Psoas muscle (tissue), 8 donors: Measurements from ENCODE around the gene TCL1B. TPM values are rescaled to one million over a fixed set of nuclear protein-coding genes. Genes with fewer than 3 reads are reported as not detected.

Source experiments
- ATAC-seq, 4 donors: fragments of 200-7000 bp; cut with Tn5 transposase; one replicate each; pipeline ENCODE4 v1.9.1; 2020; ENCODE audit warnings: moderate library complexity in 3 of 4, mild to moderate bottlenecking in 2 of 4
- DNase-seq, 2 donors: peaks; one replicate each; pipeline ENCODE4 v3.0.0-alpha.2; 2020
- H3K27ac ChIP-seq: fragments of 200-600 bp; one replicate; pipeline ENCODE4 v1.8.0; 2022
- H3K27me3 ChIP-seq, 3 donors: fragments of 200-600 bp in 1 of 3; one replicate each; pipeline versions ENCODE4 v1.6.1 to v1.8.0; 2013 to 2022; ENCODE audit warnings: low read length in 2 of 3, mild to moderate bottlenecking in 2 of 3, moderate library complexity in 1 of 3; ENCODE audit not compliant: insufficient read depth in 3 of 3
- H3K36me3 ChIP-seq, 2 donors: fragments of 200-600 bp in 1 of 2; one replicate each; pipeline versions ENCODE4 v1.6.1 to v1.8.0; 2013 to 2022; ENCODE audit warnings: low read depth in 1 of 2, mild to moderate bottlenecking in 1 of 2, moderate library complexity in 1 of 2; ENCODE audit not compliant: insufficient read depth in 1 of 2
- H3K4me1 ChIP-seq: fragments of 200-600 bp; one replicate; pipeline ENCODE4 v1.8.0; 2022
- H3K4me3 ChIP-seq: fragments of 200-600 bp; one replicate; pipeline ENCODE4 v1.8.0; 2022; ENCODE audit warnings: mild to moderate bottlenecking
- H3K9me3 ChIP-seq: fragments of 200-600 bp; one replicate; pipeline ENCODE4 v1.8.0; 2022
- WGBS, 3 donors: extraction: QIAGEN DNeasy Blood & Tissue Kit; methylation state at CpG; one replicate each; pipeline versions ENCODE4 v1.1.6 to v1.1.7; 2013; 5-methylcytosine and 5-hydroxymethylcytosine counted together
- intact Hi-C, 2 donors: fragments of 100-400 bp; cut with DNase I; formaldehyde crosslinking; loops; one replicate each; pipeline versions ENCODE4 v1.11.0 to v1.14.2; 2022
- polyA plus RNA-seq, 3 donors: library from polyadenylated mRNA; stranded (reverse); fragments of 200-250 nt; gene quantifications; one replicate each; pipeline ENCODE4 v1.2.3, GENCODE V29; 2013
- total RNA-seq, 4 donors: library from RNA; stranded (reverse); fragmentation: NEBNext Ultra II Directional in 2 of 4; extraction: Animal tissue kit (Norgen Biotek cat#: 25700) in 2 of 4; gene quantifications; one replicate each; pipeline versions ENCODE4 v1.2.1 to v1.2.4, GENCODE V29; 2021 to 2023
- TF ChIP-seq, protein P1 (sequence below): fragments of 200-600 bp; IDR thresholded peaks from one replicate; pipeline ENCODE4 v1.8.0; 2022; ENCODE audit warnings: antibody characterized with exemption
- donor health status: healthy with polysubstance abuse.
- donor health status: DM: no; HTN: no; CAD: no; lungs with moderate emphysema.
- donor health status: Bipolar disorder and iron deficiency.
- donor health status: healthy.
- donor health status: DM: yes; HTN: yes; CAD: no.
- donor health status: DM: no; HTN: no; CAD: no.
- donor health status: DM: no; HTN: no; CAD: no.
- donor health status: DM: yes; HTN: yes; CAD: no.

TCL1B gene
- total and polyA plus RNA-seq, 7 donors, result not detected

- ATAC-seq (no peak), DNase-seq (no peak)
- TF ChIP-seq, protein P1, sequence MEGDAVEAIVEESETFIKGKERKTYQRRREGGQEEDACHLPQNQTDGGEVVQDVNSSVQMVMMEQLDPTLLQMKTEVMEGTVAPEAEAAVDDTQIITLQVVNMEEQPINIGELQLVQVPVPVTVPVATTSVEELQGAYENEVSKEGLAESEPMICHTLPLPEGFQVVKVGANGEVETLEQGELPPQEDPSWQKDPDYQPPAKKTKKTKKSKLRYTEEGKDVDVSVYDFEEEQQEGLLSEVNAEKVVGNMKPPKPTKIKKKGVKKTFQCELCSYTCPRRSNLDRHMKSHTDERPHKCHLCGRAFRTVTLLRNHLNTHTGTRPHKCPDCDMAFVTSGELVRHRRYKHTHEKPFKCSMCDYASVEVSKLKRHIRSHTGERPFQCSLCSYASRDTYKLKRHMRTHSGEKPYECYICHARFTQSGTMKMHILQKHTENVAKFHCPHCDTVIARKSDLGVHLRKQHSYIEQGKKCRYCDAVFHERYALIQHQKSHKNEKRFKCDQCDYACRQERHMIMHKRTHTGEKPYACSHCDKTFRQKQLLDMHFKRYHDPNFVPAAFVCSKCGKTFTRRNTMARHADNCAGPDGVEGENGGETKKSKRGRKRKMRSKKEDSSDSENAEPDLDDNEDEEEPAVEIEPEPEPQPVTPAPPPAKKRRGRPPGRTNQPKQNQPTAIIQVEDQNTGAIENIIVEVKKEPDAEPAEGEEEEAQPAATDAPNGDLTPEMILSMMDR, result no peak
- H3K4me3 ChIP-seq, result no peak overlapping the region
- WGBS, 3 donors, result 75 to 82% (median 79%) methylated on average over 5 of the region's 5 CpGs
- intact Hi-C loops, result no loop called here
- H3K36me3 ChIP-seq, result no peaks in the 10 kb centered on the region
- H3K9me3 ChIP-seq, result no peaks in the 10 kb centered on the region
- H3K27me3 ChIP-seq, result peaks cover 0 to 3% (median 0%) of the 10 kb centered on the region in 3 donors
- no peak overlapping the region for H3K27ac ChIP-seq
- no peaks in the 10 kb centered on the region for H3K4me1 ChIP-seq
Measured at GRCh38 chr14:95707327-95707726, 21.1 kb downstream of the TCL1B start.

GRCh38 chr14:95710106-95710505 lies 23.9 kb downstream of the TCL1B start:
- WGBS, 3 donors, result 89 to 92% (median 89%) methylated on average over 17 of the region's 17 CpGs

DNA sequence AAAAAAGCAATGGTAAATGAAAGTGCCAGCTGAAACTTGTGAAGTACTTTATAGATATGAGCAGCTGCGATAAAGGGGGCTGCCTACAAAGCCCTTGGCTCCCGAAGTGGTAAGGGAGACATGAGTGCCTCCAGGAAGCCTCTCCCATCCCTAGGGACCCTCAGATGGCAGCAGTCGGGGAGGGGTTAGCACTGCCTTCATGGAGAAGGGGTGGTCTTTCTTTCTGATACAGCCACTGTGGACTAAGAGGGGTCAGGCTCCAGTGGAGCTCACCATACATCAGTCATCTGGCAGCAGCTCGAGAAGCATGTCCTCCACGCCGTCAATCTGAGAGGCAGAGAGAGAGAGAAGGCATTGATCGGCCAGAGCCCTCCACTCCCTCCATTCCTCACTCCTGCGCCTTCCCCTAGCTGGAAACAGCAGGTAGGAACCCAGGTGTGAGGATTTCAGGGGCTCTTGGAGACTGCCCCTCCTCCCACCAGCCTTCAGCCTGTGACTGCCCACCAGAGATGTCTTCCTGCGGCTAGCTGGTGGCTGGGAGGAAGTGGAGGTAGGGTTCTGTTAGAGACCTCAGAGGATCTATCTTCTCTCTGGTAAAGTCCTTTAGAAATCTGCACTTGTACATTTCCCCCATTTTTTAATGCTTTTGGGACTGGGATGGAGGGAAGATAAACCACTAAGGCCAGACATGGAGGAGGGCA lies 25.4 kb downstream of the TCL1B start:
- H3K27me3 ChIP-seq, result peaks cover 0 to 16% (median 7%) of the 10 kb centered on the region in 3 donors
- H3K4me3 ChIP-seq, result no peak overlapping the region
- no peaks in the 10 kb centered on the region for H3K9me3 ChIP-seq
- WGBS, 3 donors, result 50 to 56% (median 56%) methylated on average over 9 of the region's 9 CpGs
- intact Hi-C loops, result no loop called here
- TF ChIP-seq, protein P1, result no peak
- ATAC-seq (no peak), DNase-seq (no peak)
- no peaks in the 10 kb centered on the region for H3K36me3 ChIP-seq
- no peak overlapping the region for H3K27ac ChIP-seq
- no peaks in the 10 kb centered on the region for H3K4me1 ChIP-seq

More at GRCh38 chr14:95710106-95710505, 23.9 kb downstream of the TCL1B start:
- H3K4me3 ChIP-seq, result no peak overlapping the region
- H3K4me1 ChIP-seq, result no peaks in the 10 kb centered on the region
- H3K36me3 ChIP-seq, result no peaks in the 10 kb centered on the region
- TF ChIP-seq, protein P1, result no peak
- ATAC-seq (no peak), DNase-seq (no peak)
- no peak overlapping the region for H3K27ac ChIP-seq
- intact Hi-C loops, result no loop called here
- H3K27me3 ChIP-seq, result peaks cover 0 to 19% (median 7%) of the 10 kb centered on the region in 3 donors
- H3K9me3 ChIP-seq, result no peaks in the 10 kb centered on the region

GRCh38 chr14:95712398-95712797 lies 26.2 kb downstream of the TCL1B start:
- DNase-seq, result no peak
- intact Hi-C loops, result no loop called here
- Histone ChIP-seq H3K9me3 (no peaks in the 10 kb centered on the region), H3K4me3 (no peak overlapping the region), H3K27me3 (peaks cover 0 to 15% (median 7%) of the 10 kb centered on the region in 3 donors), H3K27ac (no peak overlapping the region), H3K36me3 (no peaks in the 10 kb centered on the region), H3K4me1 (no peaks in the 10 kb centered on the region)
- TF ChIP-seq, protein P1, result no peak
- no peak for ATAC-seq
- WGBS, 3 donors, result 86 to 92% (median 87%) methylated on average over 9 of the region's 9 CpGs
